HG02970 (cell line): ENCODE data around the gene SERPINH1.

Source experiments
- ATAC-seq: cut with Tn5 transposase; IDR thresholded peaks from one replicate; pipeline ENCODE4 v1.9.1; 2021; ENCODE audit warnings: mild to moderate bottlenecking, moderate library complexity, moderate number of reproducible peaks; ENCODE audit not compliant: unreplicated experiment, low FRiP score

SERPINH1 gene

GRCh38 chr11:75593286-75593915, 31.3 kb downstream of the SERPINH1 start:
- ATAC-seq, result no peak

- no peak for ATAC-seq
These were observed 32.2 kb downstream of the SERPINH1 start for GRCh38 chr11:75594211-75594610.

- ATAC-seq, result no peak
These were observed 33.4 kb downstream of the SERPINH1 start for GRCh38 chr11:75595429-75595828.

- no peak for ATAC-seq
These were observed 34.9 kb downstream of the SERPINH1 start for GRCh38 chr11:75596914-75597313.

DNA sequence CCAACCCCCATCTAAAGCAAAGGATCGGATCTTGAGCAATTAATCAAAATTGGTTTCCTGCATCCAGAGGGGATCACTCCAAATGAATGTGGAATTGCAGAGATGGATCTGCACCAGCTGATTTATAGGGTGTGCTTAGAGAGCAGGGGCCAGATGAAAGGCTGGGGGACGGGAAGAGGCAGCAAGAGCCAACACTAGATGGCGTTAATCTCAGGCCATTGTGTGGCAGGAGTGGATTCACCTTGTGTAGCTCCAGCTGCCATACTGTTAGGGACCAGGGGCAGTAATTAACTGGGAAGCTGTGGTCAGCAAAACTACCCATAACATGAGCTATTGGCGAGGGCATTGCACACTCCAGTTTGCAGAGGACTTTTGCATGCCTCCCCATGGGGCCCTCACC, 35.6 kb downstream of the SERPINH1 start:
- no peak for ATAC-seq

DNA sequence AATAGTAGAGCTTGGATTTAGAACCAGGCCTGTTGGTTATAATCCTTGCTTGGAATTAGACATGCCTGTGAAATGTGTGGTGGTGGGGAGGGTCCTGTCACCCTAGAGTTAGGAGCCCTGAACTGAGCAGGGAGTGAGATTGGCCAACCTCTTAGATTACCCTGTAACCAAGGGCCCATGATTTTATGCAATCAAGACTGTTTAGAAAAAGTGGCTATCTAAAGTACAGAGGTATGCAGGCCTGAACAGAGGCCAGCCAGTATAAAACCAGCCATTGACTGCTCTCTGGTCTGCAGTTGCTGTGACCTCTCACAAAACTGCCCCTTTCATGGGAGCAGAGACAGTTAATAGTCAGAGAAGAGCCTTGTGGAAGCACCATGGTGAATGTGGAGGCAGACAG, 36.2 kb downstream of the SERPINH1 start:
- no peak for ATAC-seq

DNA sequence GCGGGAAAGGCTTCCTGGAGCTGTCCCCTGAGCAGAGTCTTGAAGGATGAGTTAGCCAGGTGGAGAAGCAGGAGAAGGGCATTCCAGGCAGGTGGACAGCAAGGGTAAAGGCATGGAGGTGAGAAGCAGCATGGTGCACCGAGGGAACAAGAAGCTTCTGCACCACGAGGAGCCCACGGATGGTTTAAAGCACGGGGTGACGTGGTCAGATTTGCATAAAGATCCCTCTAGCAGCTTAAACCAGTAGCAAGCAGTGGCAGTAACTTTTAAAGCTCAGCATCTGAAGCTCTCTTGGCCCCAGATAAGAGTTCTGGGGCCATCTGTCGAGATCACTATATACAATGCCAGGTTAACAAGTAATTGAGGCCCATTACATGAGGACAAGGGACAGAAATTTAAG, 36.8 kb downstream of the SERPINH1 start:
- ATAC-seq, result no peak

DNA sequence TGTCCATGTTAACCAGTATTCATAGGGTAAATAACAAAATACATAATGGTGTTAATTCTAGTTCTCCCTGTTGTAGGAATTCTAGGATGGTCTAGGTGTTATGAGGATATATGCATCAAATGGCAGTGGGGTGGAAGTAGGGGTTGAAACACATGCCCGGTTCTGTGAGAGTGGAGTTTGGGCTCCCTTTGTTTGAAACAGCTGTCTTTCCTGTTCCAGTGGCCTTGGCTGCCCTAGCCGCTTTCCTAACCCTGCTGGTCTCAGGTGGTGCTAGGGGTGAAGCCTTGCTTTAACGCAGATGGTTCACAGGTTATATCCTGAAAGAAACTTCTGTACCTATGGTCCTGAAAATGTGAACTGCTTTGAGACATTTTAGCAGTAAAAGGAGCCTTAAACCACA, 38.3 kb downstream of the SERPINH1 start:
- no peak for ATAC-seq

DNA sequence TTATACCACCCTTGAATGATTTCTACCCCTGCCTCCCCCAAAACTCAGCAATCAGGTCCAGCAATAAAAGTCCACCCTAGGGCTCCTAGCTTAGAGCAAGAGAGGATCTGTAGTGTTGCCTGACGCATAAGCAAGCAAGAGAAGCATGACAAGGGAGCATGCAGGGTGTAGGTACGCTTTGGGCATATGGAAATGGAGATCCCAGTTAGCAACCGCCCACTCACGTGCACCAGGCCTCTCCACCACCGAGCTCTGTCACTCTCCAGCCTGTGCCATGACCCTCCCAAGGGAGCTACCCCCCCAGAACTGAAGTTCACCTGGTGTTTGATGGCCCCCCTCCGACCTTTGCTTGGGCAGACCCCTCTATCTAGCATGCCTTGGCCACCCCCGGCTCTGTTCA, 39.4 kb downstream of the SERPINH1 start:
- no peak for ATAC-seq

DNA sequence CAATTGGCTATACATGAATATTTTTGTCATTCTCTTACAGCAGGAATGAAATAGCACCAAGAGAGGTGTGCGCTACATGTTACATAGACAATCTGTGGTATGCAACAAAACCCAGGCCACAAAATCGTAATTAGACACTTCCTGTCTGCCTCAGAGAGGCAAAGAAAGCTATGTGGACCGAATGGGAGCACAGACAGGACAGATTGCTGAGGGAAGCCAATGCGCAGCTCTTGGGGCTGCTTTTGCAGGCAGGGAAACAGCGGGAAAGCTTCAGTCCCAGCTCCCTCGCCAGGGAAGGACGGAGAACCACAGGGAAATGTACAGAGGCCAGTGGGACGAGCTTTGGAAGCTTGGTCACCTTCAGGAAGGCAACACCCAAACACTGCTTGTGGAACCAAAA, 40.9 kb downstream of the SERPINH1 start:
- no peak for ATAC-seq

DNA sequence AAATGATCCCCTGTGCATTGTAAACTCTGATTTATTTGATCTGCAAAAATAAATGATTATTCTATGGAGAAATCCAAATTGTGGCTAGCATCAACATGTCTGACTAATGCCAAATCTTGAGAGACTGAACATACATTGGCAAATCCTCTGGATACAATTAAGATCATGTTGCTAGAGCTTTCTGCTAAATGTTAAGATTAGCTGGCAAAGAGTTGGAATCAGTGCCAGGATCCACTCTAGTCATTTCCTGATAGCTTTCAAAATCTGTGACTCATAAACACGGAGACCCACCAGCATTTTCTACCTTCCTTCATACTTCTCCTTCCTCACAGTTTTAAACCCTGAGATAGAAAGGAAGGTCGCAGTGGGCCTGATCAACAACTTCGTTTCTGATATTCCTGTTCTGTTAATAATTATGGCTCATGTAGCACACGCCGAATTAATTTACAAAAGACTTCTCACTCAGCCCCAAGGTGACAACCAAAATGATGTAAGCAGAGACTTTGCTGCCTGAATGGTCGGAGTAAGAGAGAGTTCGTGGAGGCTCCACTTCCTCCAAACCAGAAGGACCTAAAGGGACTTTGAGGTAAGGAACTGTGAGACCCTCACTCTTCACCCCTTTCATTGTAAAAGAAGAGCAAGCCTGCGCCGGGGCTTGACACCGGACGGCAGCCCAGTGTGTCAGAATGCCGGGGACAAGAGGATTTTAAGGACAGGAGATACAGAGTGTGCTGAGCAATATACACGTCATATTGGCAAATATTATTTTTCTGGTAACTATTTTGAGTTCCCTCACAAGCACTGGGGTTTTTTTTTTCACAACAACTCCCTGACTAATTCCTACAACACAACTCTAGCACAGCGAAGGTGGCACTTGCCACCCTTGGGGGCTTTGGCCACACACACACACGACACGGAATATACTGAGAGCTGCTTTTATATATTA, 42.0 kb downstream of the SERPINH1 start:
- ATAC-seq, result no peak

GRCh38 chr11:75606099-75606498, 44.0 kb downstream of the SERPINH1 start:
- ATAC-seq, result no peak

- ATAC-seq, result no peak
These were observed 49.8 kb downstream of the SERPINH1 start for GRCh38 chr11:75611823-75612222.

DNA sequence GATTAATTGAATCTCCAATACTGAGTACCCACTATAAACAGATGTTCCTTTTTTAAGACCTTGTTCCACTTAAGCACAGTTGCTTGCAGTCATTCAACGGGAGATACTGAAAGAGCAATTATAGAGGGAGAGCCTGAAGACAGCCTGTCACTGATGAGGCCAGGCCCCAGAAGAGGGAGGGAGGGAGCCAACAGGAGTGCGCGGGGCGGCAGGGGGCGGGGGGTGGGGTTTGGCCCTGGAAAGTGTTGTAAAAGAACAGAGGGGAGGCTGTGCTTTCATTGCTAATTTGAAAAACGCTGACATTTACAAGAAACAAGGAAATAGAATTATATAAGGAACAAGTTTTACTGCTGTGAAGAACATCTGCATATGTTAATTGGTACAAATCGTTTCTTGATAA, 53.7 kb downstream of the SERPINH1 start:
- no peak for ATAC-seq

DNA sequence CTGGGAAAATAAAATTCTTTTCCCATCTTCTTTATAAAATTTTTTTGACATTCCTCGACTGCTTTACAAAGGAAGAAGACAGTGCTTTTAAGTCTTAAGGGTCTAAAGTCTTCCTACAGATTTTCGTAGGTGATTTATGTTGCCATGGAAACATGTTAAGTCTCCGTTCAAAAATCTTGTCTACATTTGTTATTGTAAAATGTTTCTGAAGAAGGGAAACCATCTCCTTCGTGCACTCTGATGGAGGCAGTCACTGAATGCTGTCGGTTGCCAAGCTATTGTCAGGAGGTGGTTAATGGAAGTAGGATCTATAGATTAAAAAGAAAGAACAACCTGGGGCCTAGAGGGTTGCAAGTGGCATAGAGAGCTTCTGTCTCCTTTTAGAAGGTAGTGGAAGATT, 54.2 kb downstream of the SERPINH1 start:
- ATAC-seq, result no peak
